GM06990 (cell line): ENCODE data around the gene SMC5.

Experiments
- DNase-seq: peaks from one replicate; pipeline ENCODE4 v3.0.0-alpha.2; 2011; ENCODE audit not compliant: insufficient read length; ENCODE audit errors: extremely low read depth
- H3K27me3 ChIP-seq: replicated peaks from 2 replicates; pipeline ENCODE4 v1.6.0; 2011; ENCODE audit warnings: low read length; ENCODE audit not compliant: control insufficient read depth, insufficient read depth
- H3K36me3 ChIP-seq: 2 replicates; pipeline ENCODE4 v1.5.1; 2011; ENCODE audit warnings: low read length; ENCODE audit not compliant: control insufficient read depth, insufficient read depth
- H3K4me3 ChIP-seq: replicated peaks from 2 replicates; pipeline ENCODE4 v1.5.1; 2011; ENCODE audit warnings: low read depth, mild to moderate bottlenecking, control low read depth, low read length
- CTCF ChIP-seq: IDR thresholded peaks from 2 replicates; pipeline ENCODE4 v1.5.1; 2011; ENCODE audit warnings: low read length, control low read depth, mild to moderate bottlenecking, inconsistent platforms; ENCODE audit not compliant: insufficient read depth, poor library complexity, severe bottlenecking

SMC5 gene

GRCh38 chr9:70263421-70263820 lies 4.6 kb downstream of the SMC5 start:
- Histone ChIP-seq H3K36me3 (no peaks in the 10 kb centered on the region; the same call in 1 of the 2 replicates), H3K4me3 (no peak overlapping the region), H3K27me3 (no peaks in the 10 kb centered on the region)
- no peak for DNase-seq
- no peak for TF ChIP-seq CTCF

DNA sequence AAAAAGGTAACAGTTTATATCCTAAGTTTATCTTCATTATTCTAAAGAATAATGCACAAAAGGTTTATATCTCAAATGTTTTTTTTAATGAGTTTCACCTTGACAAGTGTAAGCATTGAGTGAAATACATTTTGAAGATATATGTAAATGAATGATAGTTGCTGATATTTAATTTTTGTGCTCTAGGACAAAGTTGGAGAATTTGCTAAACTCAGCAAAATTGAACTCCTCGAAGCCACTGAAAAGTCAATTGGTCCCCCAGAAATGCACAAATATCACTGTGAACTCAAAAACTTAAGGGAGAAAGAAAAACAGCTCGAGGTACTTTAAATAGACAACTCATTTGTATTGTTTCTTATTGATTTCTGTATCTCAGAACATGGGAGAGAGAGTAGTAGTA lies 19.5 kb downstream of the SMC5 start:
- H3K36me3 ChIP-seq, result peaks cover 2% of the 10 kb centered on the region; the same call in 1 of the 2 replicates
- H3K27me3 ChIP-seq, result no peaks in the 10 kb centered on the region
- no peak for TF ChIP-seq CTCF
- DNase-seq, result no peak
- no peak overlapping the region for H3K4me3 ChIP-seq

DNA sequence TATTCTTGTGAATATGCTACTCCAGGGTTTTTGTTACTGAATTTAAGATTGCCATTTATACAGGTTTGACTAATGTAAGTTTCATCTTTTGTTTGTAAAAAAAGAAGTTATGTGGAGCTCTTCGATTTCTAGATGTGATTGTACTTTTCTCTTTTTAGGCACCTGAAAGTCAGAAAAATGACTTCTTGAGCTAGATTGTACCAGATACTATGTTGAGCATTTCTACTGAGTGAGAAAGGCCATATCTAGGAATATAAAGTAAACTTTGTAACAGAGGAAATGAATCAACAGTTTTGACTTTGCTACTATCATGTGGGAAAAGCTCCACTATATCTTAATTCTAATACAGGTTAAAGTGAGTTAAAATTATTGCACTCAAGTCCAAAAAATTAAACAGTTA lies 25.1 kb downstream of the SMC5 start:
- Histone ChIP-seq H3K27me3 (no peaks in the 10 kb centered on the region), H3K4me3 (no peak overlapping the region), H3K36me3 (peaks cover 4% of the 10 kb centered on the region)
- DNase-seq, result no peak
- no peak for TF ChIP-seq CTCF

DNA sequence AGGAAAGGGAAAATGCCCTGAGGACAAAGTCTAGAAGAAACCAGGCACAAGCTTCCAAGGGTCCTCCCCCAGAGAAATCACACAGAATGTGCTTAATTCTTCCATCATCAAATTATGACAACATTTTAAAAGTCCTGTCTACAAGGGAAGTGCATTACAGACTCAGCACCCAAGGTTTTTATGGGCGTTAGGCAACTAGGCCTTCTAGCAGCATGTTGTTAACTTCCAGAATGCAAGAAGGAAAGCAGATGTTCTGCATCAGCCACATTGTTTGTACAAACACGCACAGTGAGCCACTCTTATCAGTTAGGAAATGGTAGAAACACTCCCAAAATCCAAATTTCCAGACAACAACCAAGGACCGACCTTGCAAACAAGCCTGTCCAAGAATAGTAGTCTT lies 26.5 kb downstream of the SMC5 start:
- no peak for TF ChIP-seq CTCF
- Histone ChIP-seq H3K36me3 (peaks cover 2% of the 10 kb centered on the region), H3K4me3 (no peak overlapping the region), H3K27me3 (no peaks in the 10 kb centered on the region)
- DNase-seq, result no peak

- Histone ChIP-seq H3K4me3 (no peak overlapping the region), H3K36me3 (peaks cover 2% of the 10 kb centered on the region), H3K27me3 (no peaks in the 10 kb centered on the region)
- TF ChIP-seq CTCF, result no peak
- no peak for DNase-seq
These were observed 27.3 kb downstream of the SMC5 start for GRCh38 chr9:70285981-70286598.

DNA sequence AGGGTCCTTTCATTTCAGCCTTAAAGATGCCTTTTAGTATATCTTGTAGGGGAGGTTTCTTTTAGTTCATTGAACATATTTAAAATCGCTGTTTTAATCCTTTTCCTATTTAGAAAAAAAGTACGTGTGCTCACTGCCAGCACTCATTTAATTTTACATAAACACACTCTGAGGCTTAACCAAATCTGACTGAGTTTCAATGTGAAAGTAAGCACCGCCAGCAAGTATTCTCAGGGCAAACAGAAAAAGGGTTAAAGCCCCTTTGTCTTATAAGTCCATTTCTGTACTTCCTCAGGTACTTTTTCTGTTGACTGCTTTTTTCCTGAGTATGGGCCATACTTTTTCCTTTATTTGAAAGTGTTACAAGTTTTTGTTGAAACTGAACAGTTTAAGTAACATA lies 31.8 kb downstream of the SMC5 start:
- H3K4me3 ChIP-seq, result no peak overlapping the region
- TF ChIP-seq CTCF, result no peak
- H3K36me3 ChIP-seq, result no peaks in the 10 kb centered on the region
- H3K27me3 ChIP-seq, result no peaks in the 10 kb centered on the region
- DNase-seq, result no peak
